HCT116 (cell line): ENCODE measurements around the gene SLC9A6. TPM values are rescaled to one million over a fixed set of nuclear protein-coding genes. Genes with fewer than 3 reads are reported as not detected.

Source experiments
- ATAC-seq: fragments of 200-7000 bp; cut with Tn5 transposase; 2 replicates; pipeline ENCODE4 v1.9.1; 2020; ENCODE audit warnings: mild to moderate bottlenecking, moderate library complexity
- BruUV-seq: library from RNA; stranded (reverse); fragments of 400-500 nt; replicated peaks from 2 replicates; lab custom pipeline; 2021; lab: Mats Ljungman, UMichigan
- CTCF ChIA-PET: fragments of 300-600 bp; sonication (Branson Sonifier 250); formaldehyde crosslinking; loops from one replicate; lab custom pipeline; 2021; ENCODE audit warnings: antibody characterized with exemption; lab: Charles Lee
- POLR2A ChIA-PET: fragments of 300-600, 350-600 bp; sonication (Branson Sonifier 250); formaldehyde crosslinking; loops from one replicate; lab custom pipeline; 2021; ENCODE audit warnings: antibody characterized with exemption; lab: Charles Lee
- RAD21 ChIA-PET, 2 experiments: fragments of 300-600 bp; sonication (Branson Sonifier 250); formaldehyde crosslinking; loops; one replicate each; lab custom pipeline; 2023; ENCODE audit warnings: low total read pairs in 2 of 2; ENCODE audit not compliant: uncharacterized antibody in 2 of 2, unreplicated experiment in 2 of 2, low non-redundant PET in 1 of 2; lab: Charles Lee
- DNase-seq: peaks from one replicate; pipeline ENCODE4 v3.0.0-alpha.2; 2010; ENCODE audit warnings: low read depth, low spot score
- H2AFZ ChIP-seq: fragments of 200-600 bp; shearing (Covaris generic), sonication (generic); 2 replicates; pipeline ENCODE4 v1.6.1; 2017; ENCODE audit warnings: low read depth, mixed run types, mixed read lengths, antibody characterized with exemption, low read length; ENCODE audit not compliant: poor library complexity, severe bottlenecking
- H3K27ac ChIP-seq: 2 replicates; pipeline ENCODE4 v1.5.1; 2012; ENCODE audit warnings: low read depth, low read length
- H3K27me3 ChIP-seq: fragments of 200-600 bp; sonication (generic); 2 replicates; pipeline ENCODE4 v1.6.1; 2016; ENCODE audit warnings: mixed run types, low read length, mixed read lengths; ENCODE audit not compliant: insufficient read depth
- H3K36me3 ChIP-seq, 2 experiments: fragments of 200-500 bp in 1 of 2; fragments of 200-600 bp in 1 of 2; sonication (Bioruptor generic) in 1 of 2; sonication (generic) in 1 of 2; 2 replicates each; pipeline versions ENCODE4 v1.5.1 to v1.6.1; 2014 to 2016; ENCODE audit warnings: low read length in 2 of 2, inconsistent platforms in 1 of 2, mixed read lengths in 1 of 2, mixed run types in 1 of 2; ENCODE audit not compliant: insufficient read depth in 2 of 2, control insufficient read depth in 1 of 2
- H3K4me1 ChIP-seq, 2 experiments: fragments of 200-600 bp in 1 of 2; sonication (generic) in 1 of 2; 2 replicates each; pipeline versions ENCODE4 v1.5.1 to v1.6.1; 2012 to 2017; ENCODE audit warnings: low read length in 2 of 2, inconsistent platforms in 1 of 2, mild to moderate bottlenecking in 1 of 2, mixed read lengths in 1 of 2, mixed run types in 1 of 2, moderate library complexity in 1 of 2; ENCODE audit not compliant: insufficient read depth in 2 of 2, control insufficient read depth in 1 of 2
- H3K4me2 ChIP-seq: fragments of 200-600 bp; sonication (generic); 2 replicates; pipeline ENCODE4 v1.6.1; 2017; ENCODE audit warnings: mixed run types, low read length, mixed read lengths
- H3K4me3 ChIP-seq, 2 experiments: fragments of 200-600 bp in 1 of 2; sonication (generic) in 1 of 2; replicated peaks in 1 of 2; 2 replicates each; pipeline ENCODE4 v1.5.1; 2011 to 2016; ENCODE audit warnings: low read length in 2 of 2, control low read depth in 1 of 2, low read depth in 1 of 2, mild to moderate bottlenecking in 1 of 2, mixed read lengths in 1 of 2, mixed run types in 1 of 2
- H3K79me2 ChIP-seq: fragments of 200-600 bp; sonication (generic); 2 replicates; pipeline ENCODE4 v1.6.1; 2017; ENCODE audit warnings: mild to moderate bottlenecking, mixed run types, low read length, moderate library complexity, mixed read lengths; ENCODE audit not compliant: insufficient read depth
- H3K9ac ChIP-seq: fragments of 200-600 bp; sonication (generic); 2 replicates; pipeline ENCODE4 v1.6.1; 2016; ENCODE audit warnings: low read length, mixed read lengths
- H3K9me2 ChIP-seq: fragments of 200-600 bp; sonication (generic), shearing (Covaris generic); 2 replicates; pipeline ENCODE4 v1.6.1; 2017; ENCODE audit warnings: mixed run types, mild to moderate bottlenecking, moderate library complexity; ENCODE audit not compliant: insufficient read depth
- H3K9me3 ChIP-seq, 2 experiments: fragments of 200-500 bp in 1 of 2; fragments of 200-600 bp in 1 of 2; sonication (Bioruptor generic) in 1 of 2; sonication (generic) in 1 of 2; 2 replicates each; pipeline ENCODE4 v1.6.1; 2014 to 2017; ENCODE audit warnings: low read length in 2 of 2, mixed read lengths in 2 of 2, inconsistent platforms in 1 of 2, low read depth in 1 of 2, mild to moderate bottlenecking in 1 of 2, mixed run types in 1 of 2, moderate library complexity in 1 of 2; ENCODE audit not compliant: control insufficient read depth in 1 of 2, insufficient read depth in 1 of 2
- H4K20me1 ChIP-seq: fragments of 200-600 bp; sonication (generic), shearing (Covaris generic); 2 replicates; pipeline ENCODE4 v1.6.1; 2017; ENCODE audit warnings: mixed run types, mild to moderate bottlenecking, moderate library complexity; ENCODE audit not compliant: insufficient read depth
- ATF3 ChIP-seq: IDR thresholded peaks from 2 replicates; pipeline ENCODE4 v1.6.1; 2012
- CEBPB ChIP-seq: IDR thresholded peaks from 2 replicates; pipeline ENCODE4 v1.6.1; 2012; ENCODE audit warnings: low read depth
- ELF1 ChIP-seq: IDR thresholded peaks from 2 replicates; pipeline ENCODE4 v1.6.1; 2012; ENCODE audit warnings: low read depth, borderline replicate concordance
- EZH2 ChIP-seq: fragments of 200-600 bp; sonication (generic); IDR thresholded peaks from 2 replicates; pipeline ENCODE4 v1.6.1; 2017; ENCODE audit warnings: antibody characterized with exemption, mixed run types
- FOSL1 ChIP-seq: IDR thresholded peaks from 2 replicates; pipeline ENCODE4 v1.6.1; 2012; ENCODE audit warnings: low read depth
- POLR2A ChIP-seq: IDR thresholded peaks from 2 replicates; pipeline ENCODE4 v1.7.0; 2011; ENCODE audit warnings: borderline replicate concordance; ENCODE audit not compliant: insufficient read depth, insufficient read length; ENCODE audit errors: extremely low read depth
- POLR2AphosphoS5 ChIP-seq: IDR thresholded peaks from 2 replicates; pipeline ENCODE4 v1.6.1; 2011; ENCODE audit warnings: mild to moderate bottlenecking, low read depth, low read length, moderate library complexity
- RAD21 ChIP-seq: IDR thresholded peaks from 2 replicates; pipeline ENCODE4 v1.6.1; 2012; ENCODE audit warnings: low read depth, mild to moderate bottlenecking
- SIN3A ChIP-seq: IDR thresholded peaks from 2 replicates; pipeline ENCODE4 v1.6.1; 2012; ENCODE audit warnings: low read depth
- SRF ChIP-seq: IDR thresholded peaks from 2 replicates; pipeline ENCODE4 v1.6.1; 2012; ENCODE audit warnings: low read depth
- YY1 ChIP-seq: IDR thresholded peaks from 2 replicates; pipeline ENCODE4 v1.6.1; 2011; ENCODE audit warnings: low read length, low read depth, moderate library complexity, mild to moderate bottlenecking; ENCODE audit not compliant: insufficient replicate concordance; ENCODE audit errors: extremely low read depth
- ZBTB33 ChIP-seq: IDR thresholded peaks from 2 replicates; pipeline ENCODE4 v1.6.1; 2011; ENCODE audit warnings: mild to moderate bottlenecking, low read length, moderate library complexity; ENCODE audit not compliant: insufficient replicate concordance; ENCODE audit errors: extremely low read depth
- ZFX ChIP-seq: fragments of 450-650 bp; IDR thresholded peaks from 2 replicates; pipeline ENCODE4 v1.6.1; 2017
- intact Hi-C: fragments of 100-400 bp; cut with micrococcal nuclease; formaldehyde crosslinking; loops from 2 replicates; pipeline ENCODE4 v1.10.0; 2022
- total RNA-seq: library from RNA; stranded (reverse); gene quantifications from one replicate; pipeline ENCODE4 v1.2.1, GENCODE V29; 2021; ENCODE audit not compliant: unreplicated experiment

Gene SLC9A6
- total RNA-seq, 1 experiment from 2014 or later: 10.8 TPM

GRCh38 chrX:135988245-135988644 lies 3.0 kb downstream of the SLC9A6 start:
- no peaks in the 10 kb centered on the region for H3K27me3 ChIP-seq
- intact Hi-C loops: no loop called here
- no peaks in the 10 kb centered on the region for H3K36me3 ChIP-seq
- RAD21 ChIA-PET: no interaction called here
- no peak overlapping the region for H3K27ac ChIP-seq
- no peak for ATAC-seq
- peaks cover 0 to 8% of the 10 kb centered on the region in 2 experiments; a peak in 1 of 4 replicates for H3K4me1 ChIP-seq
- POLR2A ChIA-PET: no interaction called here
- TF ChIP-seq POLR2AphosphoS5 (no peak), SRF (no peak), ZBTB33 (no peak), ATF3 (no peak), ZFX (no peak), ELF1 (no peak), FOSL1 (no peak)
- no TSS peak for BruUV-seq
- CTCF ChIA-PET: no interaction called here
- no peak for DNase-seq
- H3K4me3 ChIP-seq: no peak overlapping the region
- no peak overlapping the region for H3K4me2 ChIP-seq
- H2AFZ ChIP-seq: no peak overlapping the region
- H3K9me2 ChIP-seq: no peaks in the 10 kb centered on the region
- no peaks in the 10 kb centered on the region; the same call in 1 of the 2 replicates for H3K79me2 ChIP-seq
- H4K20me1 ChIP-seq: no peaks in the 10 kb centered on the region
- no peaks in the 10 kb centered on the region for H3K9me3 ChIP-seq
- no peak overlapping the region for H3K9ac ChIP-seq

GRCh38 chrX:136015016-136015415 lies 29.8 kb downstream of the SLC9A6 start:
- Histone ChIP-seq H3K9me3 (no peaks in the 10 kb centered on the region), H3K27me3 (no peaks in the 10 kb centered on the region), H3K4me3 (no peak overlapping the region), H4K20me1 (no peaks in the 10 kb centered on the region), H3K36me3 (no peaks in the 10 kb centered on the region; a peak in 1 of 4 replicates), H3K27ac (no peak overlapping the region), H3K4me1 (no peaks in the 10 kb centered on the region), H3K79me2 (no peaks in the 10 kb centered on the region), H3K9ac (no peak overlapping the region), H3K9me2 (no peaks in the 10 kb centered on the region), H3K4me2 (no peak overlapping the region), H2AFZ (no peak overlapping the region)
- ChIA-PET RAD21 (no interaction called here), CTCF (no interaction called here), POLR2A (no interaction called here)
- DNase-seq (no peak), ATAC-seq (no peak)
- TF ChIP-seq SIN3A (no peak), POLR2A (no peak), YY1 (no peak), CEBPB (no peak), RAD21 (no peak), ZBTB33 (no peak), EZH2 (no peak), ATF3 (no peak)
- no TSS peak for BruUV-seq
- intact Hi-C loops: no loop called here
